ENCODE data around the gene UBE3C. TPM values are rescaled to one million over a fixed set of nuclear protein-coding genes. Genes with fewer than 3 reads are reported as not detected.

UBE3C gene
- total and polyA plus RNA-seq, 2 donors (not counting 3 experiments of a cell fraction or from before 2014, with no cell fraction given), result 45.1 to 77.3 TPM

GRCh38 chr7:157293413-157293788, 154.7 kb downstream of the UBE3C start:
- no peak for DNase-seq (ENCODE audit: low read depth, low spot score)
- Histone ChIP-seq H3K79me2 (ENCODE audit: control insufficient read depth, insufficient read depth, low read length) (no peaks in the 10 kb centered on the region), H3K27me3 (ENCODE audit: control insufficient read depth in 2 of 2, insufficient read depth in 2 of 2, low read length in 2 of 2) (no peaks in the 10 kb centered on the region), H3K9me3 (replicated peaks; ENCODE audit: control insufficient read depth, insufficient read depth, low read length) (no peaks in the 10 kb centered on the region), H3K4me1 (ENCODE audit: control insufficient read depth, extremely low read depth, insufficient read depth, low read length) (no peaks in the 10 kb centered on the region), H3K9me1 (replicated peaks; ENCODE audit: control insufficient read depth, extremely low read depth, insufficient read depth, low read length) (no peaks in the 10 kb centered on the region), H3K36me3 (ENCODE audit: control insufficient read depth in 2 of 2, extremely low read depth in 1 of 2, insufficient read depth in 2 of 2, low read length in 2 of 2) (no peaks in the 10 kb centered on the region), H4K20me1 (replicated peaks; ENCODE audit: control insufficient read depth, extremely low read depth, insufficient read depth, low read length) (no peaks in the 10 kb centered on the region), H3K4me2 (ENCODE audit: insufficient read depth, low read length) (no peak overlapping the region), H2AFZ (ENCODE audit: low read depth, low read length) (no peak overlapping the region), H3K27ac (ENCODE audit: insufficient read depth, low read depth, low read length) (no peak overlapping the region), H3K4me3 (replicated peaks in 1 of 3; ENCODE audit: insufficient read depth in 1 of 3, low read depth in 1 of 3, low read length in 3 of 3) (no peak overlapping the region), H3K9ac (replicated peaks; ENCODE audit: extremely low read depth, insufficient read depth, low read length) (no peak overlapping the region)
- no TSS peak for BruUV-seq (replicated peaks)
- intact Hi-C loops (cut with micrococcal nuclease), result no loop called here
- ChIA-PET CTCF (interaction anchor here (1.1 kb wide), 1 partner anchor 22 kb away, joined by 3 read pairs; no protein-coding TSS in a partner anchor), POLR2A (no interaction called here)
- dilution Hi-C loops (cut with MboI; ENCODE audit: extremely low pct_ligation_motif_present, low sequenced_read_pairs), result no loop called here
- TF ChIP-seq CTCF (IDR thresholded peaks at IDR 0.05; ENCODE audit: extremely low read depth in 1 of 2, insufficient read depth in 1 of 2, low read depth in 1 of 2, low read length in 2 of 2) (no peak), MYC (IDR thresholded peaks at IDR 0.05; ENCODE audit: low read depth, low read length) (no peak), FOS (IDR thresholded peaks at IDR 0.05; ENCODE audit: borderline replicate concordance, insufficient read depth, low read length) (no peak), POLR2A (IDR thresholded peaks at IDR 0.05; ENCODE audit: low read depth, low read length) (no peak), MAX (IDR thresholded peaks at IDR 0.05; ENCODE audit: insufficient read depth, insufficient read length) (no peak)
- FAIRE-seq, result no peak

- no peaks in the 10 kb centered on the region for H3K9me1 ChIP-seq (replicated peaks; ENCODE audit: control insufficient read depth, extremely low read depth, insufficient read depth, low read length)
- DNase-seq (ENCODE audit: low read depth, low spot score) (no peak), FAIRE-seq (no peak)
- ChIA-PET CTCF (no interaction called here), POLR2A (no interaction called here)
- dilution Hi-C loops (cut with MboI; ENCODE audit: extremely low pct_ligation_motif_present, low sequenced_read_pairs), result no loop called here
- H3K9ac ChIP-seq (replicated peaks; ENCODE audit: extremely low read depth, insufficient read depth, low read length), result no peak overlapping the region
- no peaks in the 10 kb centered on the region for H3K9me3 ChIP-seq (replicated peaks; ENCODE audit: control insufficient read depth, insufficient read depth, low read length)
- no peak overlapping the region for H3K27ac ChIP-seq (ENCODE audit: insufficient read depth, low read depth, low read length)
- no TSS peak for BruUV-seq (replicated peaks)
- no peak overlapping the region for H2AFZ ChIP-seq (ENCODE audit: low read depth, low read length)
- intact Hi-C loops (cut with micrococcal nuclease), result no loop called here
- TF ChIP-seq MAX (IDR thresholded peaks at IDR 0.05; ENCODE audit: insufficient read depth, insufficient read length) (no peak), GATA2 (IDR thresholded peaks at IDR 0.05; ENCODE audit: insufficient read depth, insufficient read length, low read depth, low read length) (no peak), MYC (IDR thresholded peaks at IDR 0.05; ENCODE audit: low read depth, low read length) (no peak), EZH2 (IDR thresholded peaks at IDR 0.05; ENCODE audit: borderline replicate concordance, low read depth, low read length, severe bottlenecking) (no peak), JUN (IDR thresholded peaks at IDR 0.05; ENCODE audit: borderline replicate concordance, insufficient read depth, insufficient read length, low read depth) (no peak), CTCF (IDR thresholded peaks at IDR 0.05; ENCODE audit: extremely low read depth in 1 of 2, insufficient read depth in 1 of 2, low read depth in 1 of 2, low read length in 2 of 2) (no peak), POLR2A (IDR thresholded peaks at IDR 0.05; ENCODE audit: low read depth, low read length) (no peak), POLR2AphosphoS5 (IDR thresholded peaks at IDR 0.05; ENCODE audit: insufficient read depth, low read depth, low read length) (no peak), FOS (IDR thresholded peaks at IDR 0.05; ENCODE audit: borderline replicate concordance, insufficient read depth, low read length) (no peak)
- no peaks in the 10 kb centered on the region for H4K20me1 ChIP-seq (replicated peaks; ENCODE audit: control insufficient read depth, extremely low read depth, insufficient read depth, low read length)
- H3K4me2 ChIP-seq (ENCODE audit: insufficient read depth, low read length), result no peak overlapping the region
- no peaks in the 10 kb centered on the region for H3K4me1 ChIP-seq (ENCODE audit: control insufficient read depth, extremely low read depth, insufficient read depth, low read length)
- H3K79me2 ChIP-seq (ENCODE audit: control insufficient read depth, insufficient read depth, low read length), result no peaks in the 10 kb centered on the region
- no peaks in the 10 kb centered on the region for H3K36me3 ChIP-seq (ENCODE audit: control insufficient read depth in 2 of 2, extremely low read depth in 1 of 2, insufficient read depth in 2 of 2, low read length in 2 of 2)
- H3K4me3 ChIP-seq (replicated peaks in 1 of 3; ENCODE audit: insufficient read depth in 1 of 3, low read depth in 1 of 3, low read length in 3 of 3), result no peak overlapping the region
- no peaks in the 10 kb centered on the region for H3K27me3 ChIP-seq (ENCODE audit: control insufficient read depth in 2 of 2, insufficient read depth in 2 of 2, low read length in 2 of 2)
These were observed 156.0 kb downstream of the UBE3C start for GRCh38 chr7:157294773-157295172.

Measured in endothelial cell of umbilical vein (primary cell).